DND-41 (cell line): ENCODE data around the gene LRRC47.

Experiments
- CTCF ChIP-seq: IDR thresholded peaks from 2 replicates; pipeline ENCODE4 v1.5.1; 2012; ENCODE audit warnings: borderline replicate concordance, low read length, moderate library complexity, mild to moderate bottlenecking; ENCODE audit not compliant: poor library complexity, severe bottlenecking; ENCODE audit errors: extremely low read depth
- EZH2 ChIP-seq: IDR thresholded peaks from 3 replicates; pipeline ENCODE4 v1.6.1; 2012; ENCODE audit warnings: borderline replicate concordance, low read depth, mild to moderate bottlenecking, moderate library complexity, low read length, inconsistent platforms; ENCODE audit not compliant: severe bottlenecking

GRCh38 chr1:3816331-3817137 lies 20.2 kb upstream of the LRRC47 start:
- no peak for TF ChIP-seq EZH2
- TF ChIP-seq CTCF, result no peak
